GM12875 (cell line): ENCODE data around the gene MIGA2.
A peak's percentile ranks its signal among the peaks of the same experiment; 100 is the strongest.

Source experiments
- H3K4me3 ChIP-seq: one replicate; pipeline ENCODE4 v1.5.1; 2011; ENCODE audit warnings: low read depth, low read length, control low read depth
- TF ChIP-seq, protein P1 (sequence below): IDR thresholded peaks from 2 replicates; pipeline ENCODE4 v1.5.1; 2011; ENCODE audit warnings: low read depth, mild to moderate bottlenecking, control low read depth, inconsistent platforms, low read length, moderate library complexity, borderline replicate concordance; ENCODE audit not compliant: insufficient read depth

The MIGA2 gene

DNA sequence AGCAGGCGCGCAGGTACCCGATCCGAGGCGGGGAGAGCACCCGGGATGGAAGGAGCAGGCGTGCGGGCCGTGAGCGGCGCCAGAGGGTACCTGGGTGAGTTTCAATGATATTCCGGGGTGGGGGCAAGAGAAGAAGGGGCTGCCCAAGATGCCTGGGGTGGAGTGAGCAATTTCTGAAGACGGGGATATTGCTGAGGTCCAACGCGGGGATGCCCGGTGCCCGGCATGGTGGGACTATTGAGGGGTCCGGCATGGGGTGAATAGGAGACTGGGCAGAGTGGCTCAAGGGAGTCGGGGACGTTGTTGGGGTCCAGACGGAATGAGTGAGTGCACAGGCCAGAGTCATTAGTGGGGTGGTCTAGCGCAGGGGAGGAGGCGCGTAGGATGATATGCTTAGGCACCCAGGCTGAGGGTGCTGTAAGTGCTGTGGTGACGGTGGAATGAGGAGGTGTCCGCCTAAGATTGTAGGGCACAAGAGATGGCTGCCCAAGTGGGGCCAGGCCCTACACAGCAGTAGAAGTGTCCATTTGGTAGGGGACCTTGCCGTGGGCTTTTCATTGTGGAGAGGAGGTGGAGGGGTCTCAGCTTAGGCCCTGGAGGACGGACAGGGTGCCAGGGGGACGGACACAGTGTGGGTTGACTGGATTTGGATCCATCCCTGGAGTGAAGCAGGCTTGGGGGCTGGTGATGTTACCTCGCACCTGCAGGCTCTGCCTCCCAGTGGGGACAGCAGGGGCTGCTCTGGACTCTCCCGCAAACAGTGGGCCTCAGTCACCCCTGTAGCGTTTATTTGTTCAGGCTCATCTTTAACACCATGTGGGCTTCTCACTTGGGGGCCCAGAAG is 719 bp downstream of the MIGA2 start:
- H3K4me3 ChIP-seq: peak overlapping the region; percentile 70
- TF ChIP-seq, protein P1, sequence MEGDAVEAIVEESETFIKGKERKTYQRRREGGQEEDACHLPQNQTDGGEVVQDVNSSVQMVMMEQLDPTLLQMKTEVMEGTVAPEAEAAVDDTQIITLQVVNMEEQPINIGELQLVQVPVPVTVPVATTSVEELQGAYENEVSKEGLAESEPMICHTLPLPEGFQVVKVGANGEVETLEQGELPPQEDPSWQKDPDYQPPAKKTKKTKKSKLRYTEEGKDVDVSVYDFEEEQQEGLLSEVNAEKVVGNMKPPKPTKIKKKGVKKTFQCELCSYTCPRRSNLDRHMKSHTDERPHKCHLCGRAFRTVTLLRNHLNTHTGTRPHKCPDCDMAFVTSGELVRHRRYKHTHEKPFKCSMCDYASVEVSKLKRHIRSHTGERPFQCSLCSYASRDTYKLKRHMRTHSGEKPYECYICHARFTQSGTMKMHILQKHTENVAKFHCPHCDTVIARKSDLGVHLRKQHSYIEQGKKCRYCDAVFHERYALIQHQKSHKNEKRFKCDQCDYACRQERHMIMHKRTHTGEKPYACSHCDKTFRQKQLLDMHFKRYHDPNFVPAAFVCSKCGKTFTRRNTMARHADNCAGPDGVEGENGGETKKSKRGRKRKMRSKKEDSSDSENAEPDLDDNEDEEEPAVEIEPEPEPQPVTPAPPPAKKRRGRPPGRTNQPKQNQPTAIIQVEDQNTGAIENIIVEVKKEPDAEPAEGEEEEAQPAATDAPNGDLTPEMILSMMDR: no peak

DNA sequence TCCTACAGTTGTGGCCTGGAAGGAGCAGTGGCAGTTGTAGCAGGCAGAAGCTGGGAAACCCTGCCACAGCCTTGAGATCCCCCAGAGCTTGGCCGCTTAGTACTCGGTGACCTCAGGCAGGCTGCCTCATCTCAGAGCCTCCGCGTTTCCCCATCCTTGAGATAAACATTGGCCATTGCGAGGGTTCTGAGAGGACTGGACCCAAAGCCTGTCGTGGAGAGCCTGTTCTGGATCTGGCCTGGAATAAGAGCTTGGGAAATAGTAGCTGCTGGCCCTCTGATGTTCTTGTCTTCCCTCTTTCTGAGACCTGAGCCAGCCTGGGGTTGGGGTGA is 1.3 kb downstream of the MIGA2 start:
- TF ChIP-seq, protein P1: no peak

DNA sequence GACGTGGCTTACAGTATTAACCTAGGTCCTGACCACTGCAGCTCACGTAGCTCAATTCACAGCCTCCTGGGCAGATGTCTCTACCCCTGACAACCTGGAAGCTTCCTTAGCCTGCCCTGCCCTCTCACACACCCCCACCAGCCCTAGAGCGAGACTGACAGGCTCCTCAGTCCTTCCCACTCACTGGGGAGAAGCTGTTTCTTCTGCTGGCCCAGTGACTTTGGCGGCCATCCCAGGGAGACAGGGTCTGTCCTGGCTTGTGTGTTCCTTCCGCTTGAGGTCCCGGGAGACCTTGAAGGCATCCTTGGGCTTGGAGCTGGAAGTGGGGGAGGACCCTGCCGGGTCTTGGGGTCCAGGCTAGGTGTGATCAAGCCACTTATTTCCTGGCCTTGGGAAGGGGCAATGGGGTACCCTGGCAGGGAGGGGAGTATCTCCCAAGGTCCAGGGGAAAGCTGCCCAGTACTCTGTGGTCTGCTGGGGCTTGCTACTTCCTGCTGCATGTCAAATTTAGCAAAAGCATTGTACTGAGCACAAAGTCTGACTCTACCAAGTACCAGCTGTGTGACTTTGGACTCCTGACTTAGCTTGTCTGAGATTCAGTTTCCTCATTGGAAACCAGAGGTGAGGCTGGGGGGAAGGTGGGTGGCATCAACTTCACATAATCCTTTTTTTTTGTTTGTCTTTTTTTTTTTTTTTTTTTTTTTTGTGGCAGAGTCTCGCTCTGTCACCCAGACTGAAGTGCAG is 1.9 kb downstream of the MIGA2 start:
- TF ChIP-seq, protein P1: no peak
- H3K4me3 ChIP-seq: no peak overlapping the region

More for the DNA sequence above, 1.3 kb downstream of the MIGA2 start:
- no peak overlapping the region for H3K4me3 ChIP-seq

DNA sequence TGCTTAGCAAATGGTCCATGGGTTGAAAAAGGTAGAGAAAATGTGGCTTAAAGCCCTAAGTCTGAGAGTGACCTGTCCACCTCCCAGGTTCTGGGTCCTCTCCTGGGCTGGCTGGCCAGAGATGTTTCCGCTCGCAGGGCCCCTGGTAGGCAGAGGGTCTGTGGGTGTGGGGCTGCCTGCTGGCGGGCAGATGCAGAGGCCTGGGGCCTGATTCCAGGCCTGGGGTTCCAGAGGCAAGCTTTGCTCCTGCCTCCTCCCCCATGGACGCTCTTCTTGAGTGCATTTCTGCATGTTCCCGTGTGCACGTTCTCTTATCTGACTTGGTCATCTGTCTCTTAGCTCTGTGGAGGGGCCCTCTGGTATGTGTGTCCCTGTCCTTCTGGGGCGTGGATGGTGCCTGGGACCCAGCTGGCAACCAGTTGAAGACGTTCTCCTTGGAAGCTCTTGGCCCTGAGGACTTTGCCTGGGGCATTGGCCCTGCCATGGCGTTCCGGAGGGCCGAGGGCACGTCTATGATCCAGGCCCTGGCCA is 3.8 kb downstream of the MIGA2 start:
- H3K4me3 ChIP-seq: no peak overlapping the region
- TF ChIP-seq, protein P1: no peak

DNA sequence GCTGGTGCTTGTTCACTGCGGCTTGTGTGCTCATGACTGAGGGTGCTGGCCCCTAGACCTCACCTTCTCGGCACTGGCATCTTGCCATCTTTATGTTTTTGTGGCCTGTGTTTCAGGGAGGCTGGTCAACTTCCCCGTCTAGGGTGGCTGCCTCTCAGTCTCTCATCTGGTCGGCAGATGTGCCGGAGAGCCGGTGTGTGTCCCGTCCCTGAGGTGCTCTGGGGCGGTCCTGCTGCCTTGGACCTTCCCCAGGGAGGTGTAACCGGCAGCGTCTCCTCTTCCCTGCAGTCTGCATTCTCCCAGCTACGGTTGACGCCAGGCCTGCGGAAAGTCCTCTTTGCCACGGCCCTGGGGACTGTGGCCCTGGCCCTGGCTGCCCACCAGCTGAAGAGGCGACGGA is 5.6 kb downstream of the MIGA2 start:
- H3K4me3 ChIP-seq: no peak overlapping the region
- TF ChIP-seq, protein P1: no peak

DNA sequence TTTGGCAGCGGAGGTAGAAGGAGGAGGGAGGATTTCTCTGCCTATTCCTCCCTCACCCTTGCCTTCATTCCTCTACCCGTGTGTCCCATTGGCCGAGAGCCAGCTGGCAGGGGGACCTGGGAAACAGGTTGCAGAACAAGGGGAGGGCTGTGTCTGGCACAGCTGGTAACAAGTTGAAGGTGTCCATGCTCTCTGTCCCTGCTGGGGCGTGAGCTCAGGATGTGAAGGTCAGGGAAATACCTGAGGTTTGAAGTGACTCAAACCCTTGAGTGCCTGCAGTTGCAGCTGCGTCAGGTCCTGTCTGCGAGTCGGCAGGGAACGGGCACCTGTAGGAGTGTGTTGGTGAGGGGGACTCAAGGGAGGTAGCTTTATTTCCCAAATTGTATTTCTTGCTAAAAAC is 16.2 kb downstream of the MIGA2 start:
- TF ChIP-seq, protein P1: no peak
- H3K4me3 ChIP-seq: no peak overlapping the region
